ENCODE measurements around the gene AJUBA.

DNA sequence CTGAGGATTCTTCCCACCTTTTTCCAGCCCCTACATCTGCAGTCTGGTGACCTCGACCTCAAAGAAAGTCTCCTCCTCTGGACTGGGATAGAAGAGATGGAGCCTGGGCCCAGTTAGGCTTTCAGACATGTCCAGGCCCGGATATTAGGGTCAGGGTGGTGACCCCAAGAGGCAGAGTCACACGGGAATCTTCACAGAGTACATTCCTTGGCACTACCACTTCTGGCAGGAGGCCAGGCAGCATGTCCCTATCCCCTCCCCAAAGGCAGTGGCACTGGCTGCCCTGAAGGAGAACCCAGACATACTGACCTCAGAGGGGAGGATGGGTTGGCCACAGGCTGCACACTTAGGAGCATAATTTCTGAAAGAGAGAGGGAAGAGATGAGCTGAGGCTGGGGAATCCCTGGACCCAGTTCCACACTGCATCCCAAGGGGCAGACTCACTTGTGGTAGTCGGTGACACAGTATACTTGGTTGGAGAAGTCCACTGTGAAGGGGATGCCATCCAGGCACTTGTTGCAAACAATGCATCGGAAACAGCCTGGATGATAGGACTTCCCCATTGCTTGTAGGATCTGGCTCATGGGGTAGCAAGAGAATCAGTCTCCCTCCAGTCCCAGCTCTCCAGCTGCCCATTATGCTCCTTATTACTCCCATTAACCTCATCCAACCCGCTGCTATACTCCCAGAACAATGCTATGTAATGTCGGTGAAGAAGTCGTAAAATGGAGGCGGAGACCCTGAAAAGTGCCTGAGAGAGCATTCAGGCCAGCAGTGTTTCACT, 7.6 kb downstream of the AJUBA start:
- TF ChIP-seq CTCF (IDR thresholded peaks at IDR 0.05) (no peak), POLR2A (IDR thresholded peaks at IDR 0.05) (no peak)
